Parathyroid adenoma (tissue), 2 donors: ENCODE data around the gene PPP6R2.

Experiments
- H2AFZ ChIP-seq: fragments of 300-600 bp; sonication (generic); one replicate; pipeline ENCODE4 v1.7.0; 2017; ENCODE audit warnings: antibody characterized with exemption, mild to moderate bottlenecking
- H3K27ac ChIP-seq: fragments of 300-600 bp; sonication (generic); one replicate; pipeline ENCODE4 v1.7.0; 2017
- H3K27me3 ChIP-seq: fragments of 300-600 bp; sonication (generic); one replicate; pipeline ENCODE4 v1.7.0; 2017; ENCODE audit warnings: low read length; ENCODE audit not compliant: control insufficient read depth, insufficient read depth
- H3K36me3 ChIP-seq: fragments of 300-600 bp; sonication (generic); one replicate; pipeline ENCODE4 v1.7.0; 2017; ENCODE audit warnings: low read length; ENCODE audit not compliant: control insufficient read depth, insufficient read depth
- H3K4me1 ChIP-seq: fragments of 300-600 bp; sonication (generic); one replicate; pipeline ENCODE4 v1.7.0; 2017; ENCODE audit warnings: control low read depth
- H3K4me2 ChIP-seq: fragments of 300-600 bp; sonication (generic); one replicate; pipeline ENCODE4 v1.7.0; 2017; ENCODE audit warnings: low read length
- H3K4me3 ChIP-seq: fragments of 300-600 bp; sonication (generic); one replicate; pipeline ENCODE4 v1.7.0; 2017; ENCODE audit warnings: low read depth, low read length
- H3K79me2 ChIP-seq: fragments of 300-600 bp; sonication (generic); one replicate; pipeline ENCODE4 v1.7.0; 2017; ENCODE audit warnings: control low read depth
- H3K9ac ChIP-seq: fragments of 300-600 bp; sonication (generic); one replicate; pipeline ENCODE4 v1.7.0; 2017; ENCODE audit warnings: mild to moderate bottlenecking
- H3K9me3 ChIP-seq: fragments of 300-600 bp; sonication (generic); one replicate; pipeline ENCODE4 v1.7.0; 2017; ENCODE audit warnings: low read length; ENCODE audit not compliant: control insufficient read depth
- CTCF ChIP-seq: fragments of 300-600 bp; sonication (generic); IDR thresholded peaks from one replicate; pipeline ENCODE4 v1.7.0; 2017; ENCODE audit warnings: antibody characterized with exemption, mild to moderate bottlenecking
- donor health status: primary hyperparathyroidism.

PPP6R2 gene

GRCh38 chr22:50399751-50400331 lies 56.7 kb downstream of the PPP6R2 start:
- Histone ChIP-seq H3K79me2 (peaks cover 2% of the 10 kb centered on the region), H3K27ac (no peak overlapping the region), H3K4me1 (no peaks in the 10 kb centered on the region), H3K9ac (no peak overlapping the region), H3K9me3 (no peaks in the 10 kb centered on the region), H2AFZ (no peak overlapping the region), H3K36me3 (no peaks in the 10 kb centered on the region), H3K4me2 (no peak overlapping the region), H3K4me3 (no peak overlapping the region), H3K27me3 (no peaks in the 10 kb centered on the region)
- peak; percentile 17 for TF ChIP-seq CTCF

DNA sequence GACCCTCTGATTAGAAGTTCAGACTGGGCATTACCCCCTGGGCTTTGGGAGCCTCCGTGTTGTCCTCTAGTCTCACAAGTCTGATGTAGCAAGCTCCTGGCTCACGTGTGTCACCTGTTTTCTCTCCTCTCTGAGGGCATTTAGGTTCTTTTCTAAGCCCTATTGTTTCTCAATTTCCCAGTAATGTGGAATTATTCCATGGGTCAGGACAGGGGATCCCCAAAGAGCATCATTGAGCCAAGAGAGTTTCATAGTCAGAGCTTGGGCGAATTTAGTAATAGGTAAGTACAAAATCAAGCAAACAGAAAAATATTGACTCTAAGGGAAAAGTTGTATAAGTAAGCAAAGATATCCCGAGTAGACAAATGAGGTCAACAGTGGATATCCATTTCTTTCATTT lies 57.3 kb downstream of the PPP6R2 start:
- no peaks in the 10 kb centered on the region for H3K4me1 ChIP-seq
- H2AFZ ChIP-seq = no peak overlapping the region
- peaks cover 4% of the 10 kb centered on the region for H3K79me2 ChIP-seq
- H3K27ac ChIP-seq = no peak overlapping the region
- H3K9ac ChIP-seq = no peak overlapping the region
- no peaks in the 10 kb centered on the region for H3K9me3 ChIP-seq
- no peak overlapping the region for H3K4me2 ChIP-seq
- H3K36me3 ChIP-seq = no peaks in the 10 kb centered on the region
- no peak for TF ChIP-seq CTCF
- no peak overlapping the region for H3K4me3 ChIP-seq
- H3K27me3 ChIP-seq = no peaks in the 10 kb centered on the region

- H3K9ac ChIP-seq = no peak overlapping the region
- no peak overlapping the region for H3K4me3 ChIP-seq
- H3K36me3 ChIP-seq = no peaks in the 10 kb centered on the region
- H3K27me3 ChIP-seq = no peaks in the 10 kb centered on the region
- no peak overlapping the region for H3K27ac ChIP-seq
- no peaks in the 10 kb centered on the region for H3K9me3 ChIP-seq
- H3K4me1 ChIP-seq = no peaks in the 10 kb centered on the region
- H3K79me2 ChIP-seq = peaks cover 4% of the 10 kb centered on the region
- TF ChIP-seq CTCF = no peak
- no peak overlapping the region for H2AFZ ChIP-seq
- H3K4me2 ChIP-seq = no peak overlapping the region
Measured at GRCh38 chr22:50400931-50401330, 57.8 kb downstream of the PPP6R2 start.

GRCh38 chr22:50401907-50402306 lies 58.8 kb downstream of the PPP6R2 start:
- no peak overlapping the region for H3K4me3 ChIP-seq
- no peaks in the 10 kb centered on the region for H3K9me3 ChIP-seq
- H3K4me2 ChIP-seq = no peak overlapping the region
- H3K27me3 ChIP-seq = no peaks in the 10 kb centered on the region
- peaks cover 4% of the 10 kb centered on the region for H3K79me2 ChIP-seq
- H2AFZ ChIP-seq = no peak overlapping the region
- no peaks in the 10 kb centered on the region for H3K4me1 ChIP-seq
- TF ChIP-seq CTCF = no peak
- no peak overlapping the region for H3K9ac ChIP-seq
- no peak overlapping the region for H3K27ac ChIP-seq
- H3K36me3 ChIP-seq = no peaks in the 10 kb centered on the region

GRCh38 chr22:50403701-50404101 lies 60.6 kb downstream of the PPP6R2 start:
- H3K27me3 ChIP-seq = no peaks in the 10 kb centered on the region
- no peak overlapping the region for H2AFZ ChIP-seq
- no peak for TF ChIP-seq CTCF
- H3K36me3 ChIP-seq = no peaks in the 10 kb centered on the region
- no peaks in the 10 kb centered on the region for H3K9me3 ChIP-seq
- no peak overlapping the region for H3K27ac ChIP-seq
- peaks cover 4% of the 10 kb centered on the region for H3K79me2 ChIP-seq
- no peaks in the 10 kb centered on the region for H3K4me1 ChIP-seq
- H3K4me3 ChIP-seq = no peak overlapping the region
- no peak overlapping the region for H3K9ac ChIP-seq
- no peak overlapping the region for H3K4me2 ChIP-seq
